ENCODE results near the gene FETUB.
A peak's percentile ranks its signal among the peaks of the same experiment; 100 is the strongest.

The FETUB gene

GRCh38 chr3:186639778-186640472, at the start of gene FETUB:
Gene FETUB (plus strand): TSS chr3:186640399. CDS start chr3:186640461, 62 bp downstream.
- no peak for DNase-seq (ENCODE audit: low read depth)

- no peak for DNase-seq (ENCODE audit: low read depth)
These were observed 49.5 kb upstream of the FETUB start for GRCh38 chr3:186590580-186591295.

GRCh38 chr3:186592682-186593081, 47.5 kb upstream of the FETUB start:
- DNase-seq (ENCODE audit: low read depth), result no peak

- DNase-seq (ENCODE audit: low read depth), result no peak
These were observed 46.3 kb upstream of the FETUB start for GRCh38 chr3:186593862-186594261.

- DNase-seq (ENCODE audit: low read depth), result no peak
These were observed 45.5 kb upstream of the FETUB start for GRCh38 chr3:186594591-186595113.

- DNase-seq (ENCODE audit: low read depth), result peak; percentile 54
These were observed 43.5 kb upstream of the FETUB start for GRCh38 chr3:186596568-186597287.

- DNase-seq (ENCODE audit: low read depth), result peak; percentile 75
These were observed 42.0 kb upstream of the FETUB start for GRCh38 chr3:186598108-186598784.

- no peak for DNase-seq (ENCODE audit: low read depth)
These were observed 41.4 kb upstream of the FETUB start for GRCh38 chr3:186598794-186599141.

- DNase-seq (ENCODE audit: low read depth), result no peak
These were observed 40.9 kb upstream of the FETUB start for GRCh38 chr3:186599142-186599784.

GRCh38 chr3:186599785-186600166, 40.4 kb upstream of the FETUB start:
- no peak for DNase-seq (ENCODE audit: low read depth)

GRCh38 chr3:186600896-186601295, 39.3 kb upstream of the FETUB start:
- no peak for DNase-seq (ENCODE audit: low read depth)

- DNase-seq (ENCODE audit: low read depth), result no peak
These were observed 37.0 kb upstream of the FETUB start for GRCh38 chr3:186603159-186603558.

- no peak for DNase-seq (ENCODE audit: low read depth)
These were observed 35.1 kb upstream of the FETUB start for GRCh38 chr3:186605078-186605477.

GRCh38 chr3:186605561-186606545, 34.3 kb upstream of the FETUB start:
- DNase-seq (ENCODE audit: low read depth), result no peak

GRCh38 chr3:186608624-186609215, 31.5 kb upstream of the FETUB start:
- DNase-seq (ENCODE audit: low read depth), result no peak

GRCh38 chr3:186609247-186609868, 30.8 kb upstream of the FETUB start:
- peak; percentile 28 for DNase-seq (ENCODE audit: low read depth)

- DNase-seq (ENCODE audit: low read depth), result no peak
These were observed 28.1 kb upstream of the FETUB start for GRCh38 chr3:186612065-186612464.

GRCh38 chr3:186612721-186613636, 27.2 kb upstream of the FETUB start, which contains the start of gene AHSG:
Gene AHSG (plus strand): TSS chr3:186613060. CDS start chr3:186613142, 82 bp downstream.
- no peak for DNase-seq (ENCODE audit: low read depth)
